Endothelial cell of umbilical vein (primary cell): Measurements from ENCODE around the gene ADCYAP1.

Experiments
- CTCF ChIP-seq, 2 donors: IDR thresholded peaks; 1 replicate in 1 of 2; 2 replicates in 1 of 2; pipeline ENCODE4 v1.5.1; 2011; ENCODE audit warnings: low read length in 2 of 2, mild to moderate bottlenecking in 2 of 2, moderate library complexity in 2 of 2, control low read depth in 1 of 2, inconsistent platforms in 1 of 2, low read depth in 1 of 2; ENCODE audit not compliant: insufficient read depth in 1 of 2; ENCODE audit errors: extremely low read depth in 1 of 2
- EZH2 ChIP-seq: IDR thresholded peaks from 2 replicates; pipeline ENCODE4 v1.6.1; 2012; ENCODE audit warnings: borderline replicate concordance, low read depth, mild to moderate bottlenecking, moderate library complexity, low read length, inconsistent platforms; ENCODE audit not compliant: severe bottlenecking
- FOS ChIP-seq: IDR thresholded peaks from 2 replicates; pipeline ENCODE4 v1.6.1; 2011; ENCODE audit warnings: mild to moderate bottlenecking, low read length, moderate library complexity, borderline replicate concordance; ENCODE audit not compliant: insufficient read depth
- GATA2 ChIP-seq: IDR thresholded peaks from 2 replicates; pipeline ENCODE4 v1.7.0; 2011; ENCODE audit warnings: low read depth, mild to moderate bottlenecking, moderate library complexity, mixed read lengths, low read length; ENCODE audit not compliant: insufficient read length, insufficient read depth
- JUN ChIP-seq: IDR thresholded peaks from 2 replicates; pipeline ENCODE4 v1.6.1; 2011; ENCODE audit warnings: borderline replicate concordance, low read depth; ENCODE audit not compliant: insufficient read length, insufficient read depth
- MAX ChIP-seq: IDR thresholded peaks from 2 replicates; pipeline ENCODE4 v1.6.1; 2011; ENCODE audit not compliant: insufficient read depth, insufficient read length
- MYC ChIP-seq: IDR thresholded peaks from one replicate; pipeline ENCODE4 v1.6.1; 2011; ENCODE audit warnings: mild to moderate bottlenecking, low read depth, low read length
- POLR2A ChIP-seq: IDR thresholded peaks from 2 replicates; pipeline ENCODE4 v1.6.1; 2012; ENCODE audit warnings: low read depth, mild to moderate bottlenecking, control low read depth, low read length
- POLR2AphosphoS5 ChIP-seq: IDR thresholded peaks from 2 replicates; pipeline ENCODE4 v1.6.1; 2012; ENCODE audit warnings: low read depth, mild to moderate bottlenecking, control low read depth, low read length, moderate library complexity; ENCODE audit not compliant: insufficient read depth

GRCh38 chr18:936941-937340 lies 32.3 kb downstream of the ADCYAP1 start:
- TF ChIP-seq POLR2A = no peak
- TF ChIP-seq CTCF (IDR thresholded peaks at IDR 0.05; ENCODE audit: extremely low read depth in 1 of 2, insufficient read depth in 1 of 2, low read depth in 1 of 2, low read length in 2 of 2) = no peak
- TF ChIP-seq FOS = no peak
- no peak for TF ChIP-seq EZH2
- no peak for TF ChIP-seq JUN
- TF ChIP-seq MYC = no peak
- TF ChIP-seq POLR2AphosphoS5 = no peak
- no peak for TF ChIP-seq MAX
- no peak for TF ChIP-seq GATA2
